ENCODE results near the gene KASH5.

Gene KASH5

GRCh38 chr19:49413348-49413747 lies 25.3 kb downstream of the KASH5 start:
- H3K27me3 ChIP-seq (ENCODE audit: control insufficient read depth, insufficient read depth, low read length, poor library complexity, severe bottlenecking) = no peaks in the 10 kb centered on the region
- H3K36me3 ChIP-seq (ENCODE audit: control insufficient read depth, insufficient read depth, low read length) = no peaks in the 10 kb centered on the region
- peaks cover 23% of the 10 kb centered on the region for H3K4me1 ChIP-seq (ENCODE audit: control insufficient read depth, insufficient read depth, low read length)
- H3K27ac ChIP-seq (ENCODE audit: insufficient read depth, low read depth, low read length, poor library complexity, severe bottlenecking) = no peak overlapping the region
- H3K4me3 ChIP-seq (ENCODE audit: insufficient read depth, low read depth, low read length) = no peak overlapping the region
- 78 to 80% methylated on average over 9 of the region's 9 CpGs for WGBS, 2 experiments
- no peaks in the 10 kb centered on the region for H3K9me3 ChIP-seq (ENCODE audit: control insufficient read depth, low read length)

- Histone ChIP-seq H3K4me1 (ENCODE audit: control insufficient read depth, insufficient read depth, low read length) (peaks cover 20% of the 10 kb centered on the region), H3K27me3 (ENCODE audit: control insufficient read depth, insufficient read depth, low read length, poor library complexity, severe bottlenecking) (peaks cover 4% of the 10 kb centered on the region), H3K4me3 (ENCODE audit: insufficient read depth, low read depth, low read length) (no peak overlapping the region), H3K9me3 (ENCODE audit: control insufficient read depth, low read length) (no peaks in the 10 kb centered on the region), H3K36me3 (ENCODE audit: control insufficient read depth, insufficient read depth, low read length) (no peaks in the 10 kb centered on the region), H3K27ac (ENCODE audit: insufficient read depth, low read depth, low read length, poor library complexity, severe bottlenecking) (no peak overlapping the region)
- 89 to 96% methylated on average over 3 of the region's 3 CpGs for WGBS, 2 experiments
These were observed 26.2 kb downstream of the KASH5 start for GRCh38 chr19:49414256-49414655.

GRCh38 chr19:49415102-49415809 lies 27.2 kb downstream of the KASH5 start:
- Histone ChIP-seq H3K27me3 (ENCODE audit: control insufficient read depth, insufficient read depth, low read length, poor library complexity, severe bottlenecking) (peaks cover 4% of the 10 kb centered on the region), H3K36me3 (ENCODE audit: control insufficient read depth, insufficient read depth, low read length) (no peaks in the 10 kb centered on the region), H3K9me3 (ENCODE audit: control insufficient read depth, low read length) (no peaks in the 10 kb centered on the region), H3K4me3 (ENCODE audit: insufficient read depth, low read depth, low read length) (no peak overlapping the region), H3K27ac (ENCODE audit: insufficient read depth, low read depth, low read length, poor library complexity, severe bottlenecking) (no peak overlapping the region), H3K4me1 (ENCODE audit: control insufficient read depth, insufficient read depth, low read length) (peaks cover 20% of the 10 kb centered on the region)
- 75 to 77% methylated on average over 15 of the region's 15 CpGs for WGBS, 2 experiments

- peaks cover 9% of the 10 kb centered on the region for H3K27me3 ChIP-seq (ENCODE audit: control insufficient read depth, insufficient read depth, low read length, poor library complexity, severe bottlenecking)
- no peaks in the 10 kb centered on the region for H3K9me3 ChIP-seq (ENCODE audit: control insufficient read depth, low read length)
- H3K36me3 ChIP-seq (ENCODE audit: control insufficient read depth, insufficient read depth, low read length) = no peaks in the 10 kb centered on the region
- H3K4me1 ChIP-seq (ENCODE audit: control insufficient read depth, insufficient read depth, low read length) = peaks cover 20% of the 10 kb centered on the region
- H3K4me3 ChIP-seq (ENCODE audit: insufficient read depth, low read depth, low read length) = no peak overlapping the region
- H3K27ac ChIP-seq (ENCODE audit: insufficient read depth, low read depth, low read length, poor library complexity, severe bottlenecking) = no peak overlapping the region
- 88 to 92% methylated on average over 2 of the region's 2 CpGs for WGBS, 2 experiments
These were observed 27.8 kb downstream of the KASH5 start for GRCh38 chr19:49415810-49416200.

- no peaks in the 10 kb centered on the region for H3K36me3 ChIP-seq (ENCODE audit: control insufficient read depth, insufficient read depth, low read length)
- 53 to 54% methylated on average over 7 of the region's 7 CpGs for WGBS, 2 experiments
- H3K27me3 ChIP-seq (ENCODE audit: control insufficient read depth, insufficient read depth, low read length, poor library complexity, severe bottlenecking) = peaks cover 22% of the 10 kb centered on the region
- peaks cover 20% of the 10 kb centered on the region for H3K4me1 ChIP-seq (ENCODE audit: control insufficient read depth, insufficient read depth, low read length)
- H3K27ac ChIP-seq (ENCODE audit: insufficient read depth, low read depth, low read length, poor library complexity, severe bottlenecking) = no peak overlapping the region
- no peak overlapping the region for H3K4me3 ChIP-seq (ENCODE audit: insufficient read depth, low read depth, low read length)
- H3K9me3 ChIP-seq (ENCODE audit: control insufficient read depth, low read length) = no peaks in the 10 kb centered on the region
These were observed 29.0 kb downstream of the KASH5 start for GRCh38 chr19:49417088-49417487.

GRCh38 chr19:49418511-49418910 lies 30.5 kb downstream of the KASH5 start:
- WGBS, 2 experiments = 89 to 93% methylated on average over 5 of the region's 5 CpGs
- Histone ChIP-seq H3K27ac (ENCODE audit: insufficient read depth, low read depth, low read length, poor library complexity, severe bottlenecking) (no peak overlapping the region), H3K4me3 (ENCODE audit: insufficient read depth, low read depth, low read length) (no peak overlapping the region), H3K27me3 (ENCODE audit: control insufficient read depth, insufficient read depth, low read length, poor library complexity, severe bottlenecking) (peaks cover 36% of the 10 kb centered on the region), H3K36me3 (ENCODE audit: control insufficient read depth, insufficient read depth, low read length) (no peaks in the 10 kb centered on the region), H3K9me3 (ENCODE audit: control insufficient read depth, low read length) (no peaks in the 10 kb centered on the region), H3K4me1 (ENCODE audit: control insufficient read depth, insufficient read depth, low read length) (peaks cover 26% of the 10 kb centered on the region)

GRCh38 chr19:49419173-49419572 lies 31.1 kb downstream of the KASH5 start:
- no peak overlapping the region for H3K27ac ChIP-seq (ENCODE audit: insufficient read depth, low read depth, low read length, poor library complexity, severe bottlenecking)
- peaks cover 43% of the 10 kb centered on the region for H3K27me3 ChIP-seq (ENCODE audit: control insufficient read depth, insufficient read depth, low read length, poor library complexity, severe bottlenecking)
- H3K4me3 ChIP-seq (ENCODE audit: insufficient read depth, low read depth, low read length) = no peak overlapping the region
- no peaks in the 10 kb centered on the region for H3K9me3 ChIP-seq (ENCODE audit: control insufficient read depth, low read length)
- no peaks in the 10 kb centered on the region for H3K36me3 ChIP-seq (ENCODE audit: control insufficient read depth, insufficient read depth, low read length)
- H3K4me1 ChIP-seq (ENCODE audit: control insufficient read depth, insufficient read depth, low read length) = peaks cover 31% of the 10 kb centered on the region
- 81 to 88% methylated on average over 2 of the region's 2 CpGs for WGBS, 2 experiments

GRCh38 chr19:49420227-49420626 lies 32.2 kb downstream of the KASH5 start:
- peaks cover 28% of the 10 kb centered on the region for H3K4me1 ChIP-seq (ENCODE audit: control insufficient read depth, insufficient read depth, low read length)
- H3K27ac ChIP-seq (ENCODE audit: insufficient read depth, low read depth, low read length, poor library complexity, severe bottlenecking) = no peak overlapping the region
- 70 to 77% methylated on average over 2 of the region's 2 CpGs for WGBS, 2 experiments
- H3K36me3 ChIP-seq (ENCODE audit: control insufficient read depth, insufficient read depth, low read length) = no peaks in the 10 kb centered on the region
- no peak overlapping the region for H3K4me3 ChIP-seq (ENCODE audit: insufficient read depth, low read depth, low read length)
- H3K9me3 ChIP-seq (ENCODE audit: control insufficient read depth, low read length) = no peaks in the 10 kb centered on the region
- H3K27me3 ChIP-seq (ENCODE audit: control insufficient read depth, insufficient read depth, low read length, poor library complexity, severe bottlenecking) = peaks cover 53% of the 10 kb centered on the region

GRCh38 chr19:49421039-49421877 lies 33.2 kb downstream of the KASH5 start:
- no peaks in the 10 kb centered on the region for H3K9me3 ChIP-seq (ENCODE audit: control insufficient read depth, low read length)
- H3K36me3 ChIP-seq (ENCODE audit: control insufficient read depth, insufficient read depth, low read length) = no peaks in the 10 kb centered on the region
- peaks cover 29% of the 10 kb centered on the region for H3K4me1 ChIP-seq (ENCODE audit: control insufficient read depth, insufficient read depth, low read length)
- no peak overlapping the region for H3K4me3 ChIP-seq (ENCODE audit: insufficient read depth, low read depth, low read length)
- H3K27ac ChIP-seq (ENCODE audit: insufficient read depth, low read depth, low read length, poor library complexity, severe bottlenecking) = no peak overlapping the region
- peaks cover 64% of the 10 kb centered on the region for H3K27me3 ChIP-seq (ENCODE audit: control insufficient read depth, insufficient read depth, low read length, poor library complexity, severe bottlenecking)
- 14 to 15% methylated on average over 48 of the region's 48 CpGs for WGBS, 2 experiments

GRCh38 chr19:49421878-49422202 lies 33.8 kb downstream of the KASH5 start:
- 31 to 41% methylated on average over 3 of the region's 3 CpGs for WGBS, 2 experiments

More at GRCh38 chr19:49421878-49422202, 33.8 kb downstream of the KASH5 start:
- no peak overlapping the region for H3K27ac ChIP-seq (ENCODE audit: insufficient read depth, low read depth, low read length, poor library complexity, severe bottlenecking)
- H3K36me3 ChIP-seq (ENCODE audit: control insufficient read depth, insufficient read depth, low read length) = no peaks in the 10 kb centered on the region
- H3K4me3 ChIP-seq (ENCODE audit: insufficient read depth, low read depth, low read length) = no peak overlapping the region
- H3K9me3 ChIP-seq (ENCODE audit: control insufficient read depth, low read length) = no peaks in the 10 kb centered on the region
- peaks cover 70% of the 10 kb centered on the region for H3K27me3 ChIP-seq (ENCODE audit: control insufficient read depth, insufficient read depth, low read length, poor library complexity, severe bottlenecking)
- H3K4me1 ChIP-seq (ENCODE audit: control insufficient read depth, insufficient read depth, low read length) = peaks cover 33% of the 10 kb centered on the region
